Measurements from ENCODE around the gene TNIP2. TPM values are rescaled to one million over a fixed set of nuclear protein-coding genes. Genes with fewer than 3 reads are reported as not detected.

Gene TNIP2
- total and polyA plus RNA-seq, 2 of the 13 experiments (the other 11 are each of a cell fraction or from before 2014, with no cell fraction given) = 25.6 to 38.0 TPM

DNA sequence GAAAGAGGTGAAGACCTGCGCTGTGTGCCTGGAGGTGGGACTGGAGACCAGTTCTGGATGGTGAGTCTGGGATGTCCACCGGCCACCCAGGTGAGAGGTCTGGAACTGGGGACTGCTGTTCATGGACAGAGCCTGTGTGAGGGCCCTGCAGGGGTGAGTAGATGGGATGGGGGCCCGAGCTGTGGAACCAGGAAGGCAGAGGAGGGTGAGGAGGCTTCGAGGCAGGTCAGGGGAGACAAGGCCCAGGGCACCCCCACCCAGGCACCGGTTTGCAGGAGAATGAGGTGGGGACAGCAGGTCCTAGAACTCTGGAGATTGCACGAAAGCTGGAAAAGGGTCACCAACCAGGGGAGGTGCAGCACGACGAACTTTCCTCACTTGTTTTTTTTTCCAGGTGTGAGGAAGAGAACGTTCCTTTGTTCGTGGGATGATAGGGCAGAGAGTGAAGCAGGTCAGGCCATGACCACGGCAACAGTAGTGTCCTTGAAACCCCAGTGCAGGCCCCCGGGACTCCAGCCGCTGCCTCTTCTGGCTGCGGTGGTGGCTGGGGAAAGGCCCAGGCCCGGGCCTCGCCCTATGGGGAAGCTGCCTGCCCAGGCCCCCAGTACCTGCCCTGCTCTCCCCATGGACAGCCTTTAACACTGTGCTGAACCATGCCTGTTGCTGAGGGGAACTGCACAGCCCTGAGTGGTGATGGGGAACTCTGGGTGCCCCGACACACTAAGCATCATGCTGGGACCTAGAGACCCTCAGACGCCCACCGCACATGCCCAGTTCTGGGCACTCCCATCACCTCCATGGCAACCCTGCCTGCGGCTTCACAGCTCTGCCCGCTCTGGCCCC is 22.9 kb downstream of the TNIP2 start (continued):
- TF ChIP-seq, protein P1, sequence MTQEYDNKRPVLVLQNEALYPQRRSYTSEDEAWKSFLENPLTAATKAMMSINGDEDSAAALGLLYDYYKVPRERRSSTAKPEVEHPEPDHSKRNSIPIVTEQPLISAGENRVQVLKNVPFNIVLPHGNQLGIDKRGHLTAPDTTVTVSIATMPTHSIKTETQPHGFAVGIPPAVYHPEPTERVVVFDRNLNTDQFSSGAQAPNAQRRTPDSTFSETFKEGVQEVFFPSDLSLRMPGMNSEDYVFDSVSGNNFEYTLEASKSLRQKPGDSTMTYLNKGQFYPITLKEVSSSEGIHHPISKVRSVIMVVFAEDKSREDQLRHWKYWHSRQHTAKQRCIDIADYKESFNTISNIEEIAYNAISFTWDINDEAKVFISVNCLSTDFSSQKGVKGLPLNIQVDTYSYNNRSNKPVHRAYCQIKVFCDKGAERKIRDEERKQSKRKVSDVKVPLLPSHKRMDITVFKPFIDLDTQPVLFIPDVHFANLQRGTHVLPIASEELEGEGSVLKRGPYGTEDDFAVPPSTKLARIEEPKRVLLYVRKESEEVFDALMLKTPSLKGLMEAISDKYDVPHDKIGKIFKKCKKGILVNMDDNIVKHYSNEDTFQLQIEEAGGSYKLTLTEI (CRISPR knock-in tag; conservative IDR thresholded peaks at IDR 0.05) = no peak
- no peak for TF ChIP-seq HNF4G (IDR thresholded peaks at IDR 0.05; ENCODE audit: borderline replicate concordance, low read depth, low read length)
- TF ChIP-seq HNF4G (CRISPR knock-in tag; IDR thresholded peaks at IDR 0.05; ENCODE audit: borderline replicate concordance, low read depth) = no peak
- no peak for TF ChIP-seq ZNF317 (CRISPR knock-in tag; IDR thresholded peaks at IDR 0.05)
- TF ChIP-seq ZNF431 (CRISPR knock-in tag; IDR thresholded peaks at IDR 0.05; ENCODE audit: borderline replicate concordance, low read depth) = no peak
- TF ChIP-seq, protein P2, sequence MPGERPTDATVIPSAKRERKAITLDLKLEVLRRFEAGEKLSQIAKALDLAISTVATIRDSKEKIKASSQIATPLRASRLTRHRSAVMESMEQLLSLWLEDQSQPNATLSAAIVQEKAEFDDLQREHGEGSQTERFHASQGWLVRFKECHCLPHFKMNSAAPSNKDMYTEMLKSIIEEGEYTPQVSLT (CRISPR knock-in tag; IDR thresholded peaks at IDR 0.05; ENCODE audit: borderline replicate concordance, low read depth) = no peak
- TF ChIP-seq KDM4B (CRISPR knock-in tag; IDR thresholded peaks at IDR 0.05) = no peak
- TF ChIP-seq HHEX (CRISPR knock-in tag; IDR thresholded peaks at IDR 0.05) = no peak
- TF ChIP-seq SP5 (CRISPR knock-in tag; IDR thresholded peaks at IDR 0.05; ENCODE audit: borderline replicate concordance, low read depth) = 0 out of 2 replicates have a peak, but pooled peaks have one; percentile 48
- TF ChIP-seq FOSL1 (CRISPR knock-in tag; IDR thresholded peaks at IDR 0.05; ENCODE audit: borderline replicate concordance) = no peak
- TF ChIP-seq ZNF562 (CRISPR knock-in tag; IDR thresholded peaks at IDR 0.05; ENCODE audit: borderline replicate concordance) = no peak
- TF ChIP-seq, protein P3, sequence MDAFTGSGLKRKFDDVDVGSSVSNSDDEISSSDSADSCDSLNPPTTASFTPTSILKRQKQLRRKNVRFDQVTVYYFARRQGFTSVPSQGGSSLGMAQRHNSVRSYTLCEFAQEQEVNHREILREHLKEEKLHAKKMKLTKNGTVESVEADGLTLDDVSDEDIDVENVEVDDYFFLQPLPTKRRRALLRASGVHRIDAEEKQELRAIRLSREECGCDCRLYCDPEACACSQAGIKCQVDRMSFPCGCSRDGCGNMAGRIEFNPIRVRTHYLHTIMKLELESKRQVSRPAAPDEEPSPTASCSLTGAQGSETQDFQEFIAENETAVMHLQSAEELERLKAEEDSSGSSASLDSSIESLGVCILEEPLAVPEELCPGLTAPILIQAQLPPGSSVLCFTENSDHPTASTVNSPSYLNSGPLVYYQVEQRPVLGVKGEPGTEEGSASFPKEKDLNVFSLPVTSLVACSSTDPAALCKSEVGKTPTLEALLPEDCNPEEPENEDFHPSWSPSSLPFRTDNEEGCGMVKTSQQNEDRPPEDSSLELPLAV (CRISPR knock-in tag; conservative IDR thresholded peaks at IDR 0.05; ENCODE audit: low read depth) = no peak
- TF ChIP-seq EEA1 (CRISPR knock-in tag; IDR thresholded peaks at IDR 0.05; ENCODE audit: borderline replicate concordance) = no peak
- peak; percentile 43 for TF ChIP-seq RARA (CRISPR knock-in tag; IDR thresholded peaks at IDR 0.05)
- TF ChIP-seq, protein P4, sequence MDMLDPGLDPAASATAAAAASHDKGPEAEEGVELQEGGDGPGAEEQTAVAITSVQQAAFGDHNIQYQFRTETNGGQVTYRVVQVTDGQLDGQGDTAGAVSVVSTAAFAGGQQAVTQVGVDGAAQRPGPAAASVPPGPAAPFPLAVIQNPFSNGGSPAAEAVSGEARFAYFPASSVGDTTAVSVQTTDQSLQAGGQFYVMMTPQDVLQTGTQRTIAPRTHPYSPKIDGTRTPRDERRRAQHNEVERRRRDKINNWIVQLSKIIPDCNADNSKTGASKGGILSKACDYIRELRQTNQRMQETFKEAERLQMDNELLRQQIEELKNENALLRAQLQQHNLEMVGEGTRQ (IDR thresholded peaks at IDR 0.05; ENCODE audit: low read depth, low read length) = no peak
- TF ChIP-seq, protein P4 (CRISPR knock-in tag; IDR thresholded peaks at IDR 0.05; ENCODE audit: borderline replicate concordance) = no peak
- no peak for TF ChIP-seq ZNF282 (IDR thresholded peaks at IDR 0.05; ENCODE audit: partially characterized antibody)
- TF ChIP-seq ZNF670 (CRISPR knock-in tag; IDR thresholded peaks at IDR 0.05; ENCODE audit: borderline replicate concordance) = no peak
- TF ChIP-seq ZNF224 (CRISPR knock-in tag; IDR thresholded peaks at IDR 0.05) = no peak
- TF ChIP-seq HNRNPK (IDR thresholded peaks at IDR 0.05; ENCODE audit: low read depth, low read length, poor library complexity, severe bottlenecking) = no peak
- peak; percentile 26; the same call in 1 of the 2 replicates for TF ChIP-seq THAP11 (CRISPR knock-in tag; IDR thresholded peaks at IDR 0.05)
- no peak for TF ChIP-seq SOX6 (IDR thresholded peaks at IDR 0.05)
- TF ChIP-seq SOX6 (CRISPR knock-in tag; IDR thresholded peaks at IDR 0.05) = peak; percentile 83
- no peak for TF ChIP-seq NR3C1 (CRISPR knock-in tag; IDR thresholded peaks at IDR 0.05)
